Mucosa of stomach (tissue), 1 donor: ENCODE results near the gene ZNF653.
"Not testable (repeated sequence)": the region's sequence is repeated elsewhere in the genome, so short reads cannot be mapped to it uniquely, and the experiment has no call there.

ENCODE experiments used
- H3K27me3 ChIP-seq: one replicate; pipeline ENCODE4 v1.7.0; 2013; ENCODE audit warnings: mild to moderate bottlenecking, low read length; ENCODE audit not compliant: control insufficient read depth, insufficient read depth
- H3K36me3 ChIP-seq: one replicate; pipeline ENCODE4 v1.7.0; 2013; ENCODE audit warnings: low read length; ENCODE audit not compliant: control insufficient read depth, insufficient read depth
- H3K4me1 ChIP-seq: one replicate; pipeline ENCODE4 v1.7.0; 2013; ENCODE audit warnings: mild to moderate bottlenecking, low read length; ENCODE audit not compliant: control insufficient read depth, insufficient read depth
- H3K4me3 ChIP-seq: one replicate; pipeline ENCODE4 v1.7.0; 2013; ENCODE audit warnings: low read length
- H3K9ac ChIP-seq: one replicate; pipeline ENCODE4 v1.7.0; 2013; ENCODE audit warnings: mild to moderate bottlenecking, low read length, moderate library complexity
- H3K9me3 ChIP-seq: one replicate; pipeline ENCODE4 v1.7.0; 2013; ENCODE audit warnings: mild to moderate bottlenecking, low read length, moderate library complexity; ENCODE audit not compliant: control insufficient read depth
- donor health status: Pancreatic carcinoma.

Gene ZNF653

GRCh38 chr19:11446652-11447301, 58.9 kb downstream of the ZNF653 start:
- Histone ChIP-seq H3K36me3 (no peaks in the 10 kb centered on the region), H3K9ac (no peak overlapping the region)

GRCh38 chr19:11446271-11446651, 59.4 kb downstream of the ZNF653 start:
- no peak overlapping the region for H3K4me3 ChIP-seq
- H3K9ac ChIP-seq: no peak overlapping the region

More at GRCh38 chr19:11446652-11447301, 58.9 kb downstream of the ZNF653 start:
- Histone ChIP-seq H3K9me3 (no peaks in the 10 kb centered on the region), H3K4me1 (no peaks in the 10 kb centered on the region), H3K27me3 (peaks cover under 1% of the 10 kb centered on the region), H3K4me3 (no peak overlapping the region)

GRCh38 chr19:11445141-11445540, 60.5 kb downstream of the ZNF653 start:
- H3K36me3 ChIP-seq: peaks cover 10% of the 10 kb centered on the region
- H3K9ac ChIP-seq: no peak overlapping the region
- no peaks in the 10 kb centered on the region for H3K9me3 ChIP-seq
- no peak overlapping the region for H3K4me3 ChIP-seq
- no peaks in the 10 kb centered on the region for H3K27me3 ChIP-seq
- H3K4me1 ChIP-seq: no peaks in the 10 kb centered on the region

More at GRCh38 chr19:11446271-11446651, 59.4 kb downstream of the ZNF653 start:
- Histone ChIP-seq H3K9me3 (no peaks in the 10 kb centered on the region), H3K4me1 (no peaks in the 10 kb centered on the region), H3K36me3 (peaks cover 5% of the 10 kb centered on the region), H3K27me3 (no peaks in the 10 kb centered on the region)

- Histone ChIP-seq H3K9ac (no peak overlapping the region), H3K4me3 (no peak overlapping the region), H3K36me3 (peaks cover 10% of the 10 kb centered on the region), H3K4me1 (no peaks in the 10 kb centered on the region), H3K27me3 (no peaks in the 10 kb centered on the region), H3K9me3 (no peaks in the 10 kb centered on the region)
These were observed 61.6 kb downstream of the ZNF653 start for GRCh38 chr19:11444059-11444458.

GRCh38 chr19:11437955-11438354, 67.7 kb downstream of the ZNF653 start:
- Histone ChIP-seq H3K9ac (no peak overlapping the region), H3K9me3 (no peaks in the 10 kb centered on the region), H3K27me3 (no peaks in the 10 kb centered on the region), H3K4me1 (peaks cover 13% of the 10 kb centered on the region), H3K36me3 (peaks cover 10% of the 10 kb centered on the region), H3K4me3 (no peak overlapping the region)

- peak overlapping the region; percentile 65 for H3K9ac ChIP-seq
- H3K4me1 ChIP-seq: peaks cover 13% of the 10 kb centered on the region
- peaks cover 1% of the 10 kb centered on the region for H3K36me3 ChIP-seq
- H3K9me3 ChIP-seq: no peaks in the 10 kb centered on the region
- H3K4me3 ChIP-seq: peak overlapping the region; percentile 72
- H3K27me3 ChIP-seq: no peaks in the 10 kb centered on the region
These were observed 69.8 kb downstream of the ZNF653 start for GRCh38 chr19:11435833-11436313.

GRCh38 chr19:11435057-11435832, 70.4 kb downstream of the ZNF653 start, which contains the start of the genes ODAD3 and PRKCSH:
Gene ODAD3, minus strand, starts transcription at chr19:11435121. Its CDS starts 105 bp downstream, at chr19:11435016.
Gene PRKCSH, plus strand, starts transcription at chr19:11435635. Its CDS starts 483 bp downstream, at chr19:11436118.
- peak within 1 kb of the TSS; percentile 72 for H3K4me3 ChIP-seq
- no peaks in the 10 kb centered on the region for H3K36me3 ChIP-seq
- H3K27me3 ChIP-seq: no peaks in the 10 kb centered on the region
- peaks cover 13% of the 10 kb centered on the region for H3K4me1 ChIP-seq
- H3K9ac ChIP-seq: peak within 1 kb of the TSS; percentile 65
- H3K9me3 ChIP-seq: no peaks in the 10 kb centered on the region

- no peaks in the 10 kb centered on the region for H3K27me3 ChIP-seq
- H3K36me3 ChIP-seq: no peaks in the 10 kb centered on the region
- H3K9me3 ChIP-seq: no peaks in the 10 kb centered on the region
- H3K4me3 ChIP-seq: peak overlapping the region; percentile 72
- H3K9ac ChIP-seq: peak overlapping the region; percentile 38
- H3K4me1 ChIP-seq: peaks cover 13% of the 10 kb centered on the region
These were observed 71.0 kb downstream of the ZNF653 start for GRCh38 chr19:11434703-11435056.

GRCh38 chr19:11433526-11433925, 72.1 kb downstream of the ZNF653 start:
- not testable (repeated sequence) for H3K9ac ChIP-seq, H3K9me3 ChIP-seq, H3K4me3 ChIP-seq, H3K36me3 ChIP-seq, H3K27me3 ChIP-seq
- peaks cover 13% of the 10 kb centered on the region for H3K4me1 ChIP-seq
